Measurements from ENCODE around the gene OTOP3.

DNA sequence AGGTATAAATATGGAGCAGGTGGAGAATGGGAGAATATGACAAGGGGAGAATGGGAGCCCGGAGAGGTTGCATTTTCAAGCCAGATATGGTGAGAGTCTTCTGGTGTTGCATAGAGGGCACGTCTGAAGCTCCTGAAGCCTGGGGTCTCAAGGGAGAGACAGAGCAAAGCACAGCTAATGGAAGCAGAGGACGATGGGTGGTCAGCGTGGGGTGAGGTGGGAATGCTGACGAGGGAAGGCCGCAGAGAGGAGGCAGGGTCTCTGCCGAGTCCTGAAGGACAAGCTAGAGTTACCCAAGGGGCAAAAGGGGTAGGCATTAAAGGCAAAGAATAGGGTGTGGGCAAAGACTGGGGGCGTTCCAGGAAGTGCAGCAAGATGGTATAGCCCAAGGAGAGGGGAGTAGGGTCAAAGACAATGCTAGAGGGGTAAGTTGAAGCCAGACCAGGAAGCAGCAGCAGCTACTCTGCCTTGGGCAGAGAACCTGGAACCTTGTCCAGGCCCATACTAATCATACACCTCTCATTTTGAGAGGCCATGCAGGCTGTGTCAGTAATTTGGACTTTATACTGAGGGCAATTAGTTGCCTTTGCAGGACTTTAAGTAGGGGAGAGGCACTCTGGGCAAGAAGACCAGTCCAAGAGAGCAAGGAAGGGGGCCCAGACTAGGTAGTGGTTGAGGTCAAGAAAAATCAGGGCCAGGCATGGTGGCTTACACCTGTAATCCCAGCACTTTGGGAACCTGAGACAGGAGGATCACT, 2.7 kb downstream of the OTOP3 start:
- TF ChIP-seq, protein P1, sequence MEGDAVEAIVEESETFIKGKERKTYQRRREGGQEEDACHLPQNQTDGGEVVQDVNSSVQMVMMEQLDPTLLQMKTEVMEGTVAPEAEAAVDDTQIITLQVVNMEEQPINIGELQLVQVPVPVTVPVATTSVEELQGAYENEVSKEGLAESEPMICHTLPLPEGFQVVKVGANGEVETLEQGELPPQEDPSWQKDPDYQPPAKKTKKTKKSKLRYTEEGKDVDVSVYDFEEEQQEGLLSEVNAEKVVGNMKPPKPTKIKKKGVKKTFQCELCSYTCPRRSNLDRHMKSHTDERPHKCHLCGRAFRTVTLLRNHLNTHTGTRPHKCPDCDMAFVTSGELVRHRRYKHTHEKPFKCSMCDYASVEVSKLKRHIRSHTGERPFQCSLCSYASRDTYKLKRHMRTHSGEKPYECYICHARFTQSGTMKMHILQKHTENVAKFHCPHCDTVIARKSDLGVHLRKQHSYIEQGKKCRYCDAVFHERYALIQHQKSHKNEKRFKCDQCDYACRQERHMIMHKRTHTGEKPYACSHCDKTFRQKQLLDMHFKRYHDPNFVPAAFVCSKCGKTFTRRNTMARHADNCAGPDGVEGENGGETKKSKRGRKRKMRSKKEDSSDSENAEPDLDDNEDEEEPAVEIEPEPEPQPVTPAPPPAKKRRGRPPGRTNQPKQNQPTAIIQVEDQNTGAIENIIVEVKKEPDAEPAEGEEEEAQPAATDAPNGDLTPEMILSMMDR (IDR thresholded peaks at IDR 0.05; ENCODE audit: insufficient read depth, low read length, poor library complexity, severe bottlenecking): no peak
- no peak for TF ChIP-seq EZH2phosphoT487 (conservative IDR thresholded peaks at IDR 0.05; ENCODE audit: low read length)

Data from SU-DHL-6 (cell line).